Measurements from ENCODE around the gene KHNYN.

GRCh38 chr14:24434676-24435075 is 4.9 kb downstream of the KHNYN start:
- TF ChIP-seq SP1 (IDR thresholded peaks at IDR 0.05) (no peak), HDGF (IDR thresholded peaks at IDR 0.05; ENCODE audit: borderline replicate concordance) (no peak), FOXA1 (IDR thresholded peaks at IDR 0.05) (no peak), NFRKB (IDR thresholded peaks at IDR 0.05) (no peak), TARDBP (IDR thresholded peaks at IDR 0.05) (no peak), BHLHE40 (IDR thresholded peaks at IDR 0.05; ENCODE audit: borderline replicate concordance) (no peak), FOXM1 (IDR thresholded peaks at IDR 0.05; ENCODE audit: borderline replicate concordance) (no peak), ELF4 (IDR thresholded peaks at IDR 0.05) (no peak), L3MBTL2 (conservative IDR thresholded peaks at IDR 0.05) (no peak), SUZ12 (IDR thresholded peaks at IDR 0.05) (no peak), ZNF384 (IDR thresholded peaks at IDR 0.05) (no peak), ARNT (IDR thresholded peaks at IDR 0.05) (no peak)
- TF ChIP-seq, protein P1, sequence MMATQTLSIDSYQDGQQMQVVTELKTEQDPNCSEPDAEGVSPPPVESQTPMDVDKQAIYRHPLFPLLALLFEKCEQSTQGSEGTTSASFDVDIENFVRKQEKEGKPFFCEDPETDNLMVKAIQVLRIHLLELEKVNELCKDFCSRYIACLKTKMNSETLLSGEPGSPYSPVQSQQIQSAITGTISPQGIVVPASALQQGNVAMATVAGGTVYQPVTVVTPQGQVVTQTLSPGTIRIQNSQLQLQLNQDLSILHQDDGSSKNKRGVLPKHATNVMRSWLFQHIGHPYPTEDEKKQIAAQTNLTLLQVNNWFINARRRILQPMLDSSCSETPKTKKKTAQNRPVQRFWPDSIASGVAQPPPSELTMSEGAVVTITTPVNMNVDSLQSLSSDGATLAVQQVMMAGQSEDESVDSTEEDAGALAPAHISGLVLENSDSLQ (IDR thresholded peaks at IDR 0.05): no peak
